Measurements from ENCODE around the gene OBSCN. TPM values are rescaled to one million over a fixed set of nuclear protein-coding genes. Genes with fewer than 3 reads are reported as not detected.

OBSCN gene
- total RNA-seq, 1 donor from 2014 or later = 5.1 TPM

- Histone ChIP-seq H3K4me3 (no peak overlapping the region), H3K4me1 (no peaks in the 10 kb centered on the region), H4K20me1 (ENCODE audit: low read depth) (no peaks in the 10 kb centered on the region), H3K4me2 (no peak overlapping the region), H2AFZ (replicated peaks) (no peak overlapping the region), H3K79me2 (ENCODE audit: low read depth) (no peaks in the 10 kb centered on the region), H3K9me3 (ENCODE audit: low read depth) (no peaks in the 10 kb centered on the region), H3F3A (ENCODE audit: low read depth) (no peaks in the 10 kb centered on the region), H3K36me3 (no peaks in the 10 kb centered on the region), H3K9ac (no peak overlapping the region), H3K27me3 (no peaks in the 10 kb centered on the region), H3K27ac (no peak overlapping the region)
- Mint-ChIP-seq H3K4me3 (no peak overlapping the region), H3K4me1 (no peaks in the 10 kb centered on the region), H3K27me3 (ENCODE audit: insufficient read depth, low read depth) (peaks cover 2% of the 10 kb centered on the region), H3K36me3 (no peaks in the 10 kb centered on the region), H3K27ac (no peak overlapping the region), H3K9me3 (no peaks in the 10 kb centered on the region)
- DNase-seq (ENCODE audit: low spot score) = no peak
- TF ChIP-seq EZH2phosphoT487 (IDR thresholded peaks at IDR 0.05) = no peak
- no peak for TF ChIP-seq EZH2 (IDR thresholded peaks at IDR 0.05)
- TF ChIP-seq CTCF (IDR thresholded peaks at IDR 0.05) = no peak
Measured at GRCh38 chr1:228369608-228370438, 162.0 kb downstream of the OBSCN start.

GRCh38 chr1:228370439-228370940 lies 162.6 kb downstream of the OBSCN start:
- no peaks in the 10 kb centered on the region for H3F3A ChIP-seq (ENCODE audit: low read depth)
- no peaks in the 10 kb centered on the region for H3K4me1 Mint-ChIP-seq
- no peak overlapping the region for H3K4me3 ChIP-seq
- no peak overlapping the region for H3K4me3 Mint-ChIP-seq
- H3K27me3 ChIP-seq = no peaks in the 10 kb centered on the region
- no peaks in the 10 kb centered on the region for H3K4me1 ChIP-seq
- no peaks in the 10 kb centered on the region for H4K20me1 ChIP-seq (ENCODE audit: low read depth)
- TF ChIP-seq CTCF (IDR thresholded peaks at IDR 0.05) (no peak), EZH2phosphoT487 (IDR thresholded peaks at IDR 0.05) (no peak), EZH2 (IDR thresholded peaks at IDR 0.05) (no peak)
- no peak overlapping the region for H3K27ac Mint-ChIP-seq
- no peak overlapping the region for H3K27ac ChIP-seq
- H2AFZ ChIP-seq (replicated peaks) = no peak overlapping the region
- H3K27me3 Mint-ChIP-seq (ENCODE audit: insufficient read depth, low read depth) = peaks cover 2% of the 10 kb centered on the region
- H3K79me2 ChIP-seq (ENCODE audit: low read depth) = no peaks in the 10 kb centered on the region
- DNase-seq (ENCODE audit: low spot score) = no peak
- no peak overlapping the region for H3K9ac ChIP-seq
- H3K36me3 ChIP-seq = no peaks in the 10 kb centered on the region
- H3K36me3 Mint-ChIP-seq = no peaks in the 10 kb centered on the region
- no peaks in the 10 kb centered on the region for H3K9me3 ChIP-seq (ENCODE audit: low read depth)
- no peak overlapping the region for H3K4me2 ChIP-seq
- H3K9me3 Mint-ChIP-seq = no peaks in the 10 kb centered on the region

- Histone ChIP-seq H3F3A (ENCODE audit: low read depth) (no peaks in the 10 kb centered on the region), H3K9me3 (ENCODE audit: low read depth) (no peaks in the 10 kb centered on the region), H3K4me1 (no peaks in the 10 kb centered on the region), H3K4me2 (no peak overlapping the region), H3K9ac (no peak overlapping the region), H2AFZ (replicated peaks) (no peak overlapping the region), H3K79me2 (ENCODE audit: low read depth) (no peaks in the 10 kb centered on the region), H3K36me3 (no peaks in the 10 kb centered on the region), H3K27ac (no peak overlapping the region), H4K20me1 (ENCODE audit: low read depth) (no peaks in the 10 kb centered on the region), H3K27me3 (no peaks in the 10 kb centered on the region), H3K4me3 (no peak overlapping the region)
- Mint-ChIP-seq H3K4me1 (no peaks in the 10 kb centered on the region), H3K27ac (no peak overlapping the region), H3K4me3 (no peak overlapping the region), H3K36me3 (no peaks in the 10 kb centered on the region), H3K9me3 (no peaks in the 10 kb centered on the region), H3K27me3 (ENCODE audit: insufficient read depth, low read depth) (peaks cover 3% of the 10 kb centered on the region)
- DNase-seq (ENCODE audit: low spot score) = no peak
- TF ChIP-seq EZH2 (IDR thresholded peaks at IDR 0.05) = no peak
- no peak for TF ChIP-seq CTCF (IDR thresholded peaks at IDR 0.05)
- no peak for TF ChIP-seq EZH2phosphoT487 (IDR thresholded peaks at IDR 0.05)
Measured at GRCh38 chr1:228370941-228371740, 163.3 kb downstream of the OBSCN start.
